NCI-H187 (cell line): ENCODE results near the gene TEX22.

Experiments used
- DNase-seq, 2 experiments: peaks; one replicate each; lab custom pipeline; 2025; lab: John Stamatoyannopoulos, UW

Gene TEX22

GRCh38 chr14:105366386-105367074 lies 31.8 kb upstream of the TEX22 start:
- no peak for DNase-seq

GRCh38 chr14:105367116-105368031 lies 31.0 kb upstream of the TEX22 start:
- DNase-seq, result no peak

GRCh38 chr14:105368032-105368417 lies 30.3 kb upstream of the TEX22 start:
- DNase-seq, result no peak

- no peak for DNase-seq
These were observed 29.9 kb upstream of the TEX22 start for GRCh38 chr14:105368426-105368825.

GRCh38 chr14:105368910-105369652 lies 29.3 kb upstream of the TEX22 start:
- DNase-seq, result no peak

DNA sequence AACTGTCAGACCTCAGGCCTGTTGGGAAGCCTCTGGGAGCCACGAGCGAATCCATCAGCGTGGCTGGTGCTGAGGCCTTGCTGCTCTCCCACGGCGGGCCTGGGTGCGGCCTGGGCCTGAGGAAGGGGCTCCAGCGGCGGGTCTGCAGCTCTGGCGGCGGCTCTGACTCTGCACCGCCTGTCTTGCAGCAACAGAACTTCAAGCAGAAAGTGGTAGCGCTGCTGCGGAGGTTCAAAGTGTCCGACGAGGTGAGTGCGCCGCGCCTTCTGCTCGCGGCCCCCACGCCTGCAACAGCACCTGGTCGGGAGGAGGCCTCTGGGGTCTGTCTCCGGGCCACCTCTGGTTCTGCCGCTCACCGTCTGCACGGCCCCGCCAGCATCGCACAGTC lies 28.7 kb upstream of the TEX22 start:
- DNase-seq, result no peak

- no peak for DNase-seq
These were observed 23.9 kb upstream of the TEX22 start for GRCh38 chr14:105374389-105374788.

- no peak for DNase-seq
These were observed 22.7 kb upstream of the TEX22 start for GRCh38 chr14:105375635-105376057.

DNA sequence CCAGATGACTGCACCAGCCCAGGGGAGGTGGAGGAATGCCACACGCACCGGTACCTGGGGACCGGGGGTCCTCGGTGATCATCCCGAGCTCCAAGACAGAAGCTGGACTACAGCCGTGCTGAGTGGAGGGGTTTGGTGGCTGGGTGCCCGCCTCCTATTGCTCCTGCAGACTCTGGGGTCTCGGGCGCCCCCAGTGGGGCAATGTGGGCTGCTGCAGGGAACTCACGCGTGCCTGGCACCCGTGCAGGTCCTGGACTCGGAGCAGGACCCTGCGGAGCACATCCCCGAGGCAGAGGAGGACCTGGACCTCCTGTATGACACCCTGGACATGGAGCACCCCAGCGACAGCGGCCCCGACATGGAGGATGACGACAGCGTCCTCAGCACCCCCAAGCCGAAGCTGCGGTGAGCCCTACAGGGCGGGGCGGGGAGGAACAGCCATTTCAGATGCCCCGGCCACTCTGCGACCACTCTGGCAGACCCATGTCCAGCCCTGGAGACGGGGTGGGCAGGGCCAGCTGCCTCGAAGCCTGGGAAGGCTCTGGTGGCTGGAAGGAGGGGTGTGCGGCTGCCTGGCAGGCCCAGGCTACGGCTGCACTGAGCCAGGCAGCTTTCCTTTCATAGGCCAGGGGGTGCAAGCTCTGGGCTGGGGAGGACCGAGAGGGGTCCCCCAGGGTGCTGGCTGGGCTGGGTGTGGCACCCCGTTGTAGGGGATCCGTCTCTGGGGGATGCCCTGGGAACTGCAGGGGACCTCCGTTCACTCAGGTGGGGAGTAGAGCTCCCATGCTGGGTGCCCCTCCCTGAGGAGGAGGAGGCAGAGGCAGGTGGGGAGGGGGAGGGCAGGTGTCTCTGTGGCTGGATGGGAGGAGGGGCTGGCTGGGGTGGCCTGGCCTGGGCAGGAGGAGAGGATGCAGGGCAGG lies 21.6 kb upstream of the TEX22 start:
- DNase-seq, result no peak

- no peak for DNase-seq
These were observed 20.7 kb upstream of the TEX22 start for GRCh38 chr14:105377555-105378182.

DNA sequence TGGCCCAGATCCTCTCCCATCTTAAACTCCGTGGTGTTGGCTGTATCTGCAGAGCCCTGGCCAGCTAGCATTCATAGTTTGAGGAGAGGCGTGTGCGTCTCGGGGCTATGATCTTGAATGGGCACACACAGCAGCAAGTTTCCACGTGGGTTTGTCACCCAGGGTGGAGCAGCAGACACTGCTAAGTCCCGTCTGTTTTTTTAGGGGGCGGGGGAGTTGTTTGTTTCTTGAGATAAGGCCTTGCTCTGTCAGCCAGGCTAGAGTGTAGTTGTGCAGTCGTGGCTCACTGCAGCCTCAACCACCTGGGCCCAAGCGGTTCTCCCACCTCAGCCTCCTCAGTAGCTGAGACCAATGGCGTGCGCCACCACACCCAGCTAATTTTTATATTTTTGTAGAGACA lies 20.1 kb upstream of the TEX22 start:
- no peak for DNase-seq

DNA sequence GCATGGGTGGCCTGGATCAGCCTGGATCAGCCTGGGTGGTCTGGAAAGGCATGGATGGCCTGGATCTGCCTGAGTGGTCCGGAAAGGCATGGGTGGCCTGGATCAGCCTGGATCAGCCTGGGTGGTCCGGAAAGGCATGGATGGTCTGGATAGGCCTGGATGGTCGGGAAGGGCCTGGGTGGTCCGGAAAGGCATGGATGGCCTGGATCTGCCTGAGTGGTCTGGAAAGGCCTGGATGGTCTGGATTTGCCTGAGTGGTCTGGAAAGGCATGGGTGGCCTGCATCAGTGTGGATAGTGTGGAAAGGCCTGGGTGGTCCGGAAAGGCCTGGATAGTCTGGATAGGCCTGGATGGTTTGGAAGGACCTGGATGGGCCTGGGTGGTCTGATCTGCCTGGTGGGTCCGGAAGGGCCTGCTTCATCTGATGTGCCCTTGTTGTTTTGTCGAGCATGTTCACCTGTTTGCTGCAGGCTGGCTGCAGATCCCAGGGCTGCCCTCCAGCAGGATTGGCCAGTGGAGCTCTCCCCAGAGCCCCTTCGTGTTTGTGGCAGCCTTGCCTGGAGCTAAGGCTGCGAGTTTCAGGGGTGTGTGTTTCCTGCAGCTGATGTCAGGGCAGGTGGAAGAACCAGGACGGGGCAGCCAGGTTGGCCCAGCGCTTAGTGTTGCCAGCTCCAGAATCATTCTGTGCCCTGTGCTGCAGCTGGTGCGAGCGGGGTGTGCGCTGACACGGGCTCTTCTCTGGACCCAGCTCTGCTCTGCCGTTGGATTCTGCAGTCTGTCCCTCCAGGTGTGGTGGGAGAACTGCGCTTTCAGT lies 19.3 kb upstream of the TEX22 start:
- DNase-seq, result no peak

DNA sequence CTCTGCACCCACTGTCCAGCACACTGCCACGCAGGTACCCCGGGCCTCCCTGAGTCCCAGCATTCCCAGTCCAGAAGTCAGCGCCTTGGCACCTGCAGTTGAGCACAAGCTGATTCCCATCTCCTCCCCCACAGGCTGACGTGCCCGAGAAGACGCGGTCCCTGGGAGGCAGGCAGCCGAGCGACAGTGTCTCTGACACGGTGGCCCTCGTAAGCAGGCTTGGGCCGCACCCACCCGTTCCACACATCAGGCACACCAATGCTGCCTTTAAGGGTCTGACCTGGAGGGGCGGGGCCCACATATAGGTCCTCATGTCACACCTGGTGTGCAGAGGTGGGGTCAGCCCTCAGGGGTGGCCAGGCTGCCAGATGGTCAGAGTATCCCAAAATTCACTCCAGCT lies 18.4 kb upstream of the TEX22 start:
- no peak for DNase-seq

DNA sequence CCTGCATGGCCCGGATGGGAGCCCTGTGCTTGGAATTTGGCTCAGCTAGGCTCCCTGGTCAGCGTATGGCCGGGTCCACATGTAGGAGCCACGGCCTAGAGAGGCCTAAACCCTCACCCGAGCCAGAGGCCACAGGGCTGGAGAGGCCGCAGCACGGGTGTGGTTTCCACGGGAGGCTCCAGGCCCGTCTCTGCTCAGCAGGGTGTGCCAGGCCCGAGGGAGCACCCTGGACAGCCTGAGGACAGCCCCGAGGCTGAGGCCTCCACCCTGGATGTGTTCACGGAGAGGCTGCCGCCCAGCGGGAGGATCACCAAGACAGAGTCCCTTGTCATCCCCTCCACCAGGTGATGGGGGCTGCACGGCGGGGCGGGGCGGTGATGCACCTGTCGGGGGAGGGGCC lies 17.6 kb upstream of the TEX22 start:
- no peak for DNase-seq

DNA sequence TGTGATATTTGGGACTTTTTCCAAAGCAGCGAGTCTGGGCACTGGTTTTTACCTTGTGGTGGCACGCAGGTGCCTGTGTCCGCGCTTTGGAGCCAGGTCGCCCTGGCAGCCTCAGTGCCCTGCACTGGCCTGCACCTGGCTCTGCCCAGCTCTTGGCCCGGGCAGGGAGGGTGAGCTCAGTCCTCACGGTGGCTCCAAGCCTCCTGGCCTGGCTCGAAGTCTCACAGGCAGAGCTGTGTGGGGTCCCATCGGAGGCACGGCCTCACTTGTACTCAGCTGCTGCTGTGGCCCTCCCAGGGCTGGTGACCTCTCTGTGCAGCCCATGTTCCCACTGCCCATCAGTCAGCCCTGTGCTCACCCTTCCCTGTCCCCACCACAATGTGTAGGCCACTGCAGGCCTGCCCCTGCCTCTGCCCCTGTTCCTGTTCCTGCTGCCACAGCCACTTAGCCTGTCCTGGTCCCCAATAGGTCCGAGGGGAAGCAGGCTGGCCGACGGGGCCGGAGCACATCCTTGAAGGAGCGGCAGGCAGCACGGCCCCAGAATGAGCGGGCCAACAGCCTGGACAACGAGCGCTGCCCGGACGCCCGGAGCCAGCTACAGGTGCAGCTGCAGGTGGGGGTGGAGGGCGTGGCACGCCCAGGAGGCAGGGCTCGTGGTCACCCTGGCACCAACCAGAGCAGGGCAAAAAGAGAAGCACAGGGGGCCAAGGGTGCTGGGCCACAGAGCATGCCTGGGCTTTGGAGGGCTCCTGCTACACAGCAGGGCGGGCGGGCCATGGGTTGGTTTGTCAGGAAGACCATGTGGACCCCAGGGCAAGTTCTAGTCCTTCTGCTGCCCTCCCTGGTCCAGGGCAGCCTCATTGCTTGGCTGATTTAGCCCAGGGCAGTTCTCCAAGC lies 16.6 kb upstream of the TEX22 start:
- no peak for DNase-seq

DNA sequence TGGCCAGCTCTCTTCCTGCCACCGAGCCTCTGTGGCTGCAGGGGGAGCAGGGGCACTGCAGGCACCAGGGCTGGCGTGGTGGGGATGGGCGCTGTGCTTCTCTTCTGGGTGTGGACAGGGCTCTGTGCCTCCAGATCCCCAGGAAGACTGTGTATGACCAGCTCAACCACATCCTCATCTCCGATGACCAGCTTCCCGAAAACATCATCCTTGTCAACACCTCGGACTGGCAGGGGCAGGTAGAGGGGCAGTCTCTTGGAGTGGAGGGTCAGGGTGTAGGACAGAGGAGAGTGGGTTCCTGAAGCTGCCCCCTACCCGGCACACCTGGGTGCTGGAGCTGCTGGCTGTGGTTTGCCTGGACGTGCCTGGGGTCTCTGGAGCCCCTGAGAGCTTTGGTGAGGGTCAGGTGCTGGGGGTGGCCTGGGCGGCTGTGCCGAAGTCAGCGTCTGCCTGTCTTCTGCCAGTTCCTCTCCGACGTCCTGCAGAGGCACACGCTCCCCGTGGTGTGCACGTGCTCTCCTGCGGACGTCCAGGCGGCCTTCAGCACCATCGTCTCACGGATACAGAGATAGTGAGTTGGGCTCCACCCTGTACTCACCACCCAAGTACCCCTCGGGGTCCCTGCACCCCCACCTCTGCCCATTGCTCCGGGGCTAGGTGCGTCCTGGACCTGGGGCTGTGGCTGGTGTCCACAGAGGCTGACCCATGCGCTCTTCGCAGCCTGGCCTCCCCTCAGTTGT lies 15.8 kb upstream of the TEX22 start:
- DNase-seq, result no peak

GRCh38 chr14:105383083-105383730 lies 15.1 kb upstream of the TEX22 start:
- no peak for DNase-seq

DNA sequence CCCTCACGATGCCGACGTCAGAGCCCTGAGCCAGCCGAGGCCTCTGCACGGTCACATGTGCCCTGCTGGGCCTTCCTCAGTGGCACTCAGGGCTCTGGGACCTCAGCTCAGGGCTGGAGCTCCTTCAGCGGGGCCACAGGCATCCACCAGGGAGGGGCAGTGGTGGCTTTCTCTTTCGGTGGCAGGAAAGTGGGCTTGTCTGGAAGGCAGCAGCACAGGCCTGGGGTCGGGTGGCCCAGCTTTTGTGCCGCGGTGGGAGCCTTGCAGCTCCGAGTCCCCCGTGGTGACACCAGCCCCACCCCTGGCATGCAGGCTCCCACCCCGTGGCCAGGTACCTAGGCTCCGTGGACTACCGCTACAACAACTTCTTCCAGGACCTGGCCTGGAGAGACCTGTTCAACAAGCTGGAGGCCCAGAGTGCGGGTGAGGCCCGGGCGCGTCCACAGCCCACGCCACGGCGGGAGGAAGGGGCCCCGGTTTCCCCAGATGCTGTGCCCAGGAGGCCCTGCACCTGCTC lies 14.2 kb upstream of the TEX22 start:
- no peak for DNase-seq
